ENCODE data around the gene ITM2C. TPM values are rescaled to one million over a fixed set of nuclear protein-coding genes. Genes with fewer than 3 reads are reported as not detected.

The ITM2C gene
- polyA plus RNA-seq, 3 donors, result 951 to 1,059 (median 1,053) TPM

- no peak for DNase-seq
Observed at GRCh38 chr2:230921806-230922595, 57.3 kb downstream of the ITM2C start.

GRCh38 chr2:230922951-230923717 is 58.4 kb downstream of the ITM2C start:
- DNase-seq, result no peak

- no peak for DNase-seq
Observed at GRCh38 chr2:230924092-230924469, 59.3 kb downstream of the ITM2C start.

GRCh38 chr2:230924470-230925341 is 60.0 kb downstream of the ITM2C start, which contains the start of gene GPR55:
GPR55 (minus strand) TSS chr2:230925242; CDS start chr2:230910962, 14,280 bp downstream.
- no peak for DNase-seq

- no peak for DNase-seq
Observed at GRCh38 chr2:230925443-230925878, 60.7 kb downstream of the ITM2C start.

- no peak for DNase-seq
Observed at GRCh38 chr2:230925879-230926765, 61.4 kb downstream of the ITM2C start.

- no peak for DNase-seq
Observed at GRCh38 chr2:230927711-230928341, 63.1 kb downstream of the ITM2C start.

Other genes with a start within 250 kb of the ITM2C start
- gene CAB39, start 152.1 kb upstream of the ITM2C start, polyA plus RNA-seq (ENCODE audit: insufficient read length in 3 of 3), result 10 to 100 TPM; 74.5 to 85.7 (median 78.1) TPM
- gene GPR55, start 60.3 kb downstream of the ITM2C start, polyA plus RNA-seq (ENCODE audit: insufficient read length in 3 of 3), result under 1 TPM; 0.18 to 0.19 (median 0.18) TPM
- gene SPATA3, start 131.2 kb downstream of the ITM2C start, polyA plus RNA-seq (ENCODE audit: insufficient read length in 3 of 3), result not detected
- gene C2orf72, start 172.6 kb downstream of the ITM2C start, polyA plus RNA-seq (ENCODE audit: insufficient read length in 3 of 3), result 1 to 10 TPM; 2.6 to 4.7 (median 3.6) TPM
- gene PSMD1, start 191.9 kb downstream of the ITM2C start, polyA plus RNA-seq (ENCODE audit: insufficient read length in 3 of 3), result 100 to 1,000 TPM in 1 of 3 donors, 10 to 100 TPM in 2; 88.1 to 100 (median 98.7) TPM

All from renal pelvis (tissue), 4 donors.